HPDE6-E6E7 (cell line): ENCODE measurements around the gene AADACL3.

Experiments used
- DNase-seq: peaks from one replicate; pipeline ENCODE4 v3.0.0; 2011; ENCODE audit warnings: missing footprints; ENCODE audit errors: extremely low spot score

The AADACL3 gene

GRCh38 chr1:12769031-12769430 lies 53.1 kb downstream of the AADACL3 start:
- DNase-seq = no peak

- DNase-seq = no peak
Measured at GRCh38 chr1:12769976-12770505, 54.1 kb downstream of the AADACL3 start.

DNA sequence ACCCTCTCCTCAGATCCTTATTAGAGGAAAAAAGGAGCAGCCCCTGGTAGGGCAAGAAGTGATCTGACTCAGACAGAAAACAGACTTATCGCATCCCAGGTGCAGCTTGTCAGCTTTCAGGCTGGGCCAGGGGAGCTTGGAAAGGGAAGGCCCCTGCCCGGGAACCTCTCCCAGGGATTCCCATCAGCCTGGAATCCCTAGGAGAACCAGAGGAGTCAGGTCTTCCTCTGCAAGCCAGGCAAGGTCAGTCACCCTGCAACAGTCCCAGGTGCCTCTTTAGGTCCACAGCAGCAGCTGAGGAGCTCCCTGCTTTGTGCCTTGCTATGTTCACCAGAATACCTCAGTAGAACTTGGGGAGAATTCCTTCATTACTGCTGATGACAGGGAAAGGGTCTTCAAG lies 54.7 kb downstream of the AADACL3 start:
- no peak for DNase-seq

DNA sequence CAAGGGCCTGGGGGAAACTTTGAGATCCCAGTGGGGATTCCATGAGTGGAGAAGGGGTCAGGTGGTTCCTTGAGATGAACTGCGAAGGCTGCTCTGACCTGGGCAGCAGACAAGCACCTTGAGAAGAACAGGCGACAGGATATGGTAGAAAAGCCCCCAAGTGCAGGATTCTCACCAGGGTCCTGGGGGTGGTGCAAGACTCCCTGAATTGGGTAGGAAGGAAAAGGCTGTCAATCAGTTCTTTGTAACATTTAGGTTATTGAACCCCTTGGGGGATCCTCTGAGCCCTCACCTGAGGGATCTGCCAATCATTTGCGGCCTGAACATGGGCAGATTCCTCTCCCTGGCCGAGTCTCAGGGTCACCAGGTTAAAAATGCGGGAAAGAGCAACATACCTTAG lies 55.3 kb downstream of the AADACL3 start:
- DNase-seq = no peak

DNA sequence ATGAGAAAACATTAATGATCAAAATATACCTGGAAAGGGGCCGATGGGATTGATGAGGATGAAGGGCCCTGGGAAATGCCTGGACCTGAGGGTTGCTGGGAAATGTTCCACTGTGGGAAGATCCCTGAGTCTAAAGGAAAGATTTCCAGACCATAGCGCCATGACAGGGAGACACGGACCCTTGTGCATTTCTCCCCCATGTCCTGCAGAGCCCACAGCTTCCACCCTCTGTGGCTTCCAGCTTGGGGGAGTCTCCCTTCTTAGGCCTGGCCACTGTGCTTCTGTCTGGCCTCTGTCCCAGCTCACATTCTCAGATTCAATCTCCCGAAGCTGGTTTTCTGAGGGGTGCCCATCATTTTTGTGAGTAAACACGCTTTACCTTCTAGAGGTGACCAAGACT lies 56.6 kb downstream of the AADACL3 start:
- DNase-seq = no peak

- DNase-seq = no peak
Measured at GRCh38 chr1:12773438-12773837, 57.5 kb downstream of the AADACL3 start, which contains the start of gene PRAMEF12. PRAMEF12 (plus strand) TSS chr1:12773738; CDS start chr1:12774868, 1,130 bp downstream.

GRCh38 chr1:12774801-12775345 lies 59.0 kb downstream of the AADACL3 start:
- DNase-seq = no peak

- DNase-seq = no peak
Measured at GRCh38 chr1:12775443-12775842, 59.5 kb downstream of the AADACL3 start.

GRCh38 chr1:12776801-12777557 lies 61.1 kb downstream of the AADACL3 start:
- DNase-seq = no peak
